ENCODE measurements around the gene TBC1D9B.

Gene TBC1D9B

DNA sequence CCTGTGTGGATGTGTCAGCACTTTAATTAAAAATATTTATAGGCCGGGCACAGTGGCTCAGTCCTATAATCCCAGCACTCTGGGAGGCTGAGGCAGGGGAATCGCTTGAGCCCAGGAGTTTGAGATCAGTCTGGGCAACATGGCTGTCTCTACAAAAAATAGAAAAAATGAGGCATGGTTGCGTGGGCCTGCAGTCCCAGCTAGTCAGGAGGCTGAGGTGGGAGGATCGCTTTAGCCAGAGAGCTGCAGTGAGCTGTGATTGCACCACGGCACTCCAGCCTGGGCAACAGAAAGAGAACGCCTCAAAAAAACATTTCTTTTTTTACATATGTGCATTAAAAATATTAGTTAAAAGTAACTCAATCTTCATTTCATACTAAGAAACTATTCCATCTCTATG is 6.2 kb downstream of the TBC1D9B start:
- no peaks in the 10 kb centered on the region for H3K27me3 ChIP-seq (ENCODE audit: insufficient read depth, low read length, poor library complexity, severe bottlenecking)
- H3K36me3 ChIP-seq (ENCODE audit: insufficient read depth, low read length), result peaks cover 9% of the 10 kb centered on the region; the same call in 1 of the 2 replicates
- peaks cover 20% of the 10 kb centered on the region for H3K79me2 ChIP-seq (ENCODE audit: insufficient read depth, low read length)
- no peak overlapping the region for H3K4me3 ChIP-seq (ENCODE audit: low read length, poor library complexity, severe bottlenecking)
- no peak overlapping the region for H3K4me2 ChIP-seq (ENCODE audit: low read depth, low read length, poor library complexity, severe bottlenecking)
- H2AFZ ChIP-seq (ENCODE audit: low read length), result no peak overlapping the region
- no peak overlapping the region for H3K9ac ChIP-seq (ENCODE audit: low read depth, low read length, poor library complexity, severe bottlenecking)
- no peaks in the 10 kb centered on the region for H4K20me1 ChIP-seq (ENCODE audit: insufficient read depth, low read length, poor library complexity, severe bottlenecking)
- no peaks in the 10 kb centered on the region for H3K9me3 ChIP-seq (ENCODE audit: insufficient read depth, low read depth, low read length)
- peaks cover 7% of the 10 kb centered on the region for H3K4me1 ChIP-seq (ENCODE audit: insufficient read depth, low read length, poor library complexity, severe bottlenecking)
- H3K9me2 ChIP-seq (replicated peaks; ENCODE audit: low read depth, low read length), result no peaks in the 10 kb centered on the region
- H3F3A ChIP-seq (ENCODE audit: low read depth), result no peaks in the 10 kb centered on the region
- TF ChIP-seq, protein P1, sequence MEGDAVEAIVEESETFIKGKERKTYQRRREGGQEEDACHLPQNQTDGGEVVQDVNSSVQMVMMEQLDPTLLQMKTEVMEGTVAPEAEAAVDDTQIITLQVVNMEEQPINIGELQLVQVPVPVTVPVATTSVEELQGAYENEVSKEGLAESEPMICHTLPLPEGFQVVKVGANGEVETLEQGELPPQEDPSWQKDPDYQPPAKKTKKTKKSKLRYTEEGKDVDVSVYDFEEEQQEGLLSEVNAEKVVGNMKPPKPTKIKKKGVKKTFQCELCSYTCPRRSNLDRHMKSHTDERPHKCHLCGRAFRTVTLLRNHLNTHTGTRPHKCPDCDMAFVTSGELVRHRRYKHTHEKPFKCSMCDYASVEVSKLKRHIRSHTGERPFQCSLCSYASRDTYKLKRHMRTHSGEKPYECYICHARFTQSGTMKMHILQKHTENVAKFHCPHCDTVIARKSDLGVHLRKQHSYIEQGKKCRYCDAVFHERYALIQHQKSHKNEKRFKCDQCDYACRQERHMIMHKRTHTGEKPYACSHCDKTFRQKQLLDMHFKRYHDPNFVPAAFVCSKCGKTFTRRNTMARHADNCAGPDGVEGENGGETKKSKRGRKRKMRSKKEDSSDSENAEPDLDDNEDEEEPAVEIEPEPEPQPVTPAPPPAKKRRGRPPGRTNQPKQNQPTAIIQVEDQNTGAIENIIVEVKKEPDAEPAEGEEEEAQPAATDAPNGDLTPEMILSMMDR (conservative IDR thresholded peaks at IDR 0.05; ENCODE audit: low read length), result no peak
- no peak for TF ChIP-seq EZH2phosphoT487 (IDR thresholded peaks at IDR 0.05; ENCODE audit: borderline replicate concordance)

- H3K9me2 ChIP-seq (replicated peaks; ENCODE audit: low read depth, low read length), result no peaks in the 10 kb centered on the region
- TF ChIP-seq, protein P1 (conservative IDR thresholded peaks at IDR 0.05; ENCODE audit: low read length), result no peak
- TF ChIP-seq EZH2phosphoT487 (IDR thresholded peaks at IDR 0.05; ENCODE audit: borderline replicate concordance), result no peak
- H4K20me1 ChIP-seq (ENCODE audit: insufficient read depth, low read length, poor library complexity, severe bottlenecking), result no peaks in the 10 kb centered on the region
- H3K4me2 ChIP-seq (ENCODE audit: low read depth, low read length, poor library complexity, severe bottlenecking), result no peak overlapping the region
- H3K36me3 ChIP-seq (ENCODE audit: insufficient read depth, low read length), result peaks cover 9% of the 10 kb centered on the region; the same call in 1 of the 2 replicates
- peaks cover 13% of the 10 kb centered on the region; the same call in 1 of the 2 replicates for H3K79me2 ChIP-seq (ENCODE audit: insufficient read depth, low read length)
- no peaks in the 10 kb centered on the region for H3K27me3 ChIP-seq (ENCODE audit: insufficient read depth, low read length, poor library complexity, severe bottlenecking)
- H3F3A ChIP-seq (ENCODE audit: low read depth), result no peaks in the 10 kb centered on the region
- no peak overlapping the region for H2AFZ ChIP-seq (ENCODE audit: low read length)
- no peaks in the 10 kb centered on the region for H3K9me3 ChIP-seq (ENCODE audit: insufficient read depth, low read depth, low read length)
- H3K4me1 ChIP-seq (ENCODE audit: insufficient read depth, low read length, poor library complexity, severe bottlenecking), result peaks cover 1% of the 10 kb centered on the region
- no peak overlapping the region for H3K9ac ChIP-seq (ENCODE audit: low read depth, low read length, poor library complexity, severe bottlenecking)
- H3K4me3 ChIP-seq (ENCODE audit: low read length, poor library complexity, severe bottlenecking), result no peak overlapping the region
Observed at GRCh38 chr5:179900711-179901110, 7.0 kb downstream of the TBC1D9B start.

GRCh38 chr5:179900206-179900605 is 7.5 kb downstream of the TBC1D9B start:
- H3K79me2 ChIP-seq (ENCODE audit: insufficient read depth, low read length), result peaks cover 8% of the 10 kb centered on the region; the same call in 1 of the 2 replicates
- TF ChIP-seq, protein P1 (conservative IDR thresholded peaks at IDR 0.05; ENCODE audit: low read length), result no peak
- no peak for TF ChIP-seq EZH2phosphoT487 (IDR thresholded peaks at IDR 0.05; ENCODE audit: borderline replicate concordance)
- H3K36me3 ChIP-seq (ENCODE audit: insufficient read depth, low read length), result peaks cover 9% of the 10 kb centered on the region; the same call in 1 of the 2 replicates
- H3K4me1 ChIP-seq (ENCODE audit: insufficient read depth, low read length, poor library complexity, severe bottlenecking), result no peaks in the 10 kb centered on the region
- no peak overlapping the region for H3K4me2 ChIP-seq (ENCODE audit: low read depth, low read length, poor library complexity, severe bottlenecking)
- no peaks in the 10 kb centered on the region for H3F3A ChIP-seq (ENCODE audit: low read depth)
- H2AFZ ChIP-seq (ENCODE audit: low read length), result no peak overlapping the region
- H3K4me3 ChIP-seq (ENCODE audit: low read length, poor library complexity, severe bottlenecking), result no peak overlapping the region
- H3K9me2 ChIP-seq (replicated peaks; ENCODE audit: low read depth, low read length), result no peaks in the 10 kb centered on the region
- no peaks in the 10 kb centered on the region for H3K9me3 ChIP-seq (ENCODE audit: insufficient read depth, low read depth, low read length)
- no peak overlapping the region for H3K9ac ChIP-seq (ENCODE audit: low read depth, low read length, poor library complexity, severe bottlenecking)
- H3K27me3 ChIP-seq (ENCODE audit: insufficient read depth, low read length, poor library complexity, severe bottlenecking), result no peaks in the 10 kb centered on the region
- no peaks in the 10 kb centered on the region for H4K20me1 ChIP-seq (ENCODE audit: insufficient read depth, low read length, poor library complexity, severe bottlenecking)

All from Loucy (cell line).